Measurements from ENCODE around the gene SEC22A.

Gene SEC22A

DNA sequence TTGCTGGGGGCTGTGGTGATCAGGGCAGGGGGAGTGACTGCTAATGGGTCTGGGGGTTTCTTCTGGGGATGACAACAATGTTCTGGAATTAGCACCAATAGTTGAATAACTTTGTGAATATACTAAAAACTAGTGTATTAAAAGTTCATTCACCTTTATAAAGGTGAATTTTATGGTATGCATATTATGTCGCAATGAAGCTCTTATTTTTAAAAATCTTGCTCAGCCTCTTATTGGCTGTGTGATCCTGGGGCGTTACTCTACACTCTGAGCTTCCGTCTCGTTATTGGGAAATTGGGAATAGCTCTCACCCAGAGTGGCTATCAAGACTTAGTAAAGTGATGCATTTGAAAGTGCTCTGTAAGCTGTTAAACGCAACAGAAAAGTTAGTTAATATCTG, 105.3 kb downstream of the SEC22A start:
- no peak for DNase-seq (ENCODE audit: low spot score)

DNA sequence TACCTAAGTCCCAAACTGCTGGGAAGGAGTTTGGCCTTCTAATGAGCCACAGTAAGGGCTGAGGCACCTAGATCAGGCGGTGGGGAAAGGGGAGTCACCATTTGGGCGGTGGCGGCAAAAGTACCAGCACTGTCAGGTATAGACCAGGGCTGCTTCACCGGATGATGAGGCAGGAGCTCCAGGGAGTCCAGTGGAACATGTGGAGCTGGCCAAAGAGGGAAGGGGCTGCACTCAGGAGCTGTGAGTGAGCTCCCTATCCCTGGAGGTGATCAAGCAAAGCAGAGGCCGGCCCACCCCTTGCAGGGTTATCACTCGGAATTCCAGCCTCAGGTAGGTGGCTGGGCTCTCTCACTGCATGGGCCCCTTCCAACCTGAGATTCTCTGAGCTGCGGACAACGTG, 108.4 kb downstream of the SEC22A start:
- DNase-seq (ENCODE audit: low spot score), result no peak

DNA sequence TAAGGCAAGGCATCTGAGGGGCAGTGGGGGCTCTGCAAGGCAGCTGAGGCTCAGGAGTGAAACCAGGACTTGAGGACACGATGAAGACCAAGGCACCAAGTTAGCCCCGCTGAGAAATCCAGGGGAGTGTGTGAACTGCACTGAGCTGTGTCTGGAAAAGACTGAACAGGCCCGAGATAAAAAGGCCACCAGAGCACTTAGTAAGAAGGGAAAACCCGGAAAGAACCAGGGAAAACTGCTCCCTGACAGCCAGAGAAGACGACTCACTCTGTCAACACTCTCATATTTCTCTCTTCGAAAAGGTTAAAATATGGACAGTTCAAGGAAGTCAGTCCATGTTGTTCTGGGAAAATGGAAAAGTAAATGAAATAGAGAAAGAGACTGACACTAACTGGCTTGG, 109.0 kb downstream of the SEC22A start:
- DNase-seq (ENCODE audit: low spot score), result no peak

DNA sequence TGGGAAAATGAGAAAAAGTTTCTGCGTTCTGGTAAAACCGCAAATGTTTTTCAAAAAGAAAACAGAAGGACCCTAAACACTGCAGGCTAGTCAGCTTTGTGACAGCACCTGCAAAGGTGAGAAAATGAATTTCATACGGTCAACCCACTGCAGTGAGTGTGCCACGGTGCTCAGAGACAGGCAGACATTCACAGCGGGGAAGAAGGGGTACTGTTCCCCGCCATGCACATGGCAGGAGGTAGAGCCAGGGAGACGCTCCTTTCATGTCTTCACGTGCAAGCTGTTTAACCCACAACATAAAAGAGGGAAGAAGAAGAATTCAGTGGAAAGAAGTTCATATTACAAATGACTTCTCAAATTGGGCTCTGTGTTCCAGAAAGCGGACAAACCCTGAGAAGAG, 109.5 kb downstream of the SEC22A start:
- no peak for DNase-seq (ENCODE audit: low spot score)

DNA sequence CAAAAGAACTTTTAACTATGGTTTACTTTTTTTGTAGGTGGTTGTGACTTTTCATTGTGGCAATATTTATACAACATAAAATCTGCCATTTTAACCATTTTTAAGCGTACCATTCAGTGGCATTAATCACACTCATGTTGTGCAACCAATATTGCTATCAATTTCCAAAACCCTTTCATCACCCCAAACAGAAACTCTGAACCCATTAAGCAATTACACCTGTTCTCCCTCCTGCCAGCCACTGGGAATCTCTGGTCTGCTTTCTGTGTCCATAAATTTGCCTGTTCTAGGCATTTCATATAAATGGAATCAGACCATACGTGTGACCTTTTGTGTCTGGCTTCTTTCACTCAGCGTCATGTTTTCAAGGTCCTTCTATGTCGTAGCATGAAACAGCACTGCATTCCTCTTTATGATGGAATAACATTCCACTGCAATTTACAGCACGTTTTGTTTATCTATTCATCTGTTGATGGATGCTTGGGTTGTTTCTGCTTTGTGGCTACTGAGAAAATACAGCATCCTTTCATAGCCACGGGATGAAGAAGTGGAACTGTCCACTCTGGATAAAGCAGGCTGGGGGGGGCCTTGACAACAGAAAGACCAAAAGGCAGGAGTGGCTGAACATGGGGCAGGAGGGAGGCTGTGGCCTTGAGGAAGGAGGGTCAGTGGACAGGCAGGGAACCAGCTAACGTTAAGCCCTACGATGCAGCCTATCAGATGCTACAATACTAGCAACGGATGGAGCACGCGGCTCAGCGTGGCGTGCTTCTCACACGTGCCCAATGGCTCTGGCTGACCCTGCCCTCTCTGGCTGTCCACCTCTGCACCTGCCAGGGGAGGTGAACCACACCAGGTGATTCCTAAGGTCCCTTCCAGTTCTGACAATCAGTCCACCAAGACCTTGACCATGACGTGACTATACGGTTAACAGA, 110.9 kb downstream of the SEC22A start:
- no peak for DNase-seq (ENCODE audit: low spot score)

DNA sequence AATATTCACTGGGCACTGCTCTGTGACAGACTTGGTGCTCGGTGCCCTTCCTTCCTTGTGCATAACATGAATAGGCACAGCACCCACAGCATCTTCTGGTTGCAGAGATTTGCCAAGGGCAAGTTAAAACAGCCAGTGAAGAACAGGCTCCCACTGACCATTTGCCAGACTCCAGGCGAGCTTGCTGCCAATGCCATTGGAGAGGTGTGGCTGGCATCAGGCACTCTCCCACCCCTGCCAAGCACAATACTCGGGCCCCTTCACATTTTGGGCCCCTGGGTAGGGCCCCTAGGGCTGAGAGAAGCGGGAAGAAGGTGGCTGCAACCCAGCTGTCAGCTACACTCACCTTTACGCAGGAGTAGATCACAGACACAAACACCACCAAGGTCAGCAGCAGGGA, 112.1 kb downstream of the SEC22A start:
- DNase-seq (ENCODE audit: low spot score), result no peak

DNA sequence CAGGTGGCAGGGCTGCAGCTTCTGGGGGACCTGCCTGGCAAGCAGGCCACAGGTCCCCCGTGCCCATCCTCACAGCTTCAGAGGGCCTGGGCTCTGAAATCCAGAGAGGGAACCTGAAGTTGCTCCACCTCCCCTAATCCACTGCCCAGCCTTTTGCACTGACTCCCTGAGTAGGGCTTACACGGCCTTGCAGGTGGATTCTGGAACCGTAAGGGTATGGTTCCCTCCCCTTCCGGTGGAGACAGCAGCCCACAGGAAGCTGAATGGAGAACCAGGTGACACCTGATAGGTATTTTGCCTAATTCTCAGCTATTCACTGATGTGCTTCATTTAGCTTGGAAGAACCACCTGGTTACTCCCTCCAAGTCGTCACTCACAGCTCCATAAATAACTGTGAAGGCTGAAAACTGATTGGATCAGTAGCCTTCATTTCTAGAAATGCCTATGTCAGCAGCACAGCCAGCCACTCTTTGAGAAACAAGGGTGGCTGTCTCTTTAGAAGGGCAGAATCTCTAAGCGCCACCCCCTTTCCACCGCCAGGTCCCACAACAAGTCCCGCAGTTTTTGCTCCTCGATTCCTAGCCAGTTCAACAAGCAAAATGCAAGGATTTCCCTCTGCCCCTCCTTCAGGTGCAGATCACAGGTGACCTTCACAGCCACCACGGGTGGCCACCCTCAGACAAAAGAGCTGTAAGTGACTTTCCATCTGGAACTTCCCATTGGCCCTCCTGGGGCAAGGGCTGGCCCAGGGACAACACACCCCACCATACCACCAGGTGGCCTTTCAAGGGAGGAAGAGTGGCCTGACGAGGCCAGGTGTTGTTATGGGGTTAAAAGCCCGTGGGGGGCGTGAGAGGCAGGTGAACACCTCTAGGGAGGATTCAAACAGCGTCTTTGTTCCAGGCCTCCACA, 112.9 kb downstream of the SEC22A start:
- no peak for DNase-seq (ENCODE audit: low spot score)

DNA sequence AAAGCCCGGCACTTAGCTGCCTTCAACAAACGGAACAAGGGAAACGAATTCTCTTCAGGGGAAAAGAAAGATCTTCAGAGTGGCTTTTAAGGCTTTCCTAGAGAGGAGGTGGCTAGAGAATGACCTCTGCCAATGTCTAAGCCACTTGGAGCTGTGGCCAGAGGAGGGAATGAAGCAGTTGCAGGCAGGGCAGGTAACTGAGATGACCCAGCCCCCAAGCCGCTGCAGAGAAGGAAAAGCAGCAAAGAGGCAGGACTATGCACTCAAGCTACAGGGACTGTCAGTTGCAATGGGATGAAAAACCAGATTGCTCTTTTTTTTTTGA, 113.5 kb downstream of the SEC22A start:
- no peak for DNase-seq (ENCODE audit: low spot score)

DNA sequence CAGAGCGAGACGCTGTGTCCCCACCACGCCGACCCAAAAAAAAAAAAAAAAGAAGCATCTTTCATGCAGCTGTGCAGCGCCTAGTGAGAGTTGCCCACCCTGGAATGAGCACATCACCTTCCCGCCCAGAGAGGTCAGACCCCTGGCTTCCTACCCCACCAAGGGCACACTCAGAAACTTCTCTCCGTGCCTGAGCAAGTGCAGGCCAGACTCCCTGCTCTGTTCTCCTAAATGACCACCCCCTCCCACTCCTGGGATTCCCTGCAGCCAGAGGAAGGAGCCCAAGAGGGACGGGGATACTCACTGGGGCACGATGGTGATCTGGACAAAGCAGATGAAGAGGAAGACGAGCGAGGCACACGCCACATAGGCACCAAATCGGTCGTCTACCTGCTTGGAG, 116.0 kb downstream of the SEC22A start:
- no peak for DNase-seq (ENCODE audit: low spot score)

DNA sequence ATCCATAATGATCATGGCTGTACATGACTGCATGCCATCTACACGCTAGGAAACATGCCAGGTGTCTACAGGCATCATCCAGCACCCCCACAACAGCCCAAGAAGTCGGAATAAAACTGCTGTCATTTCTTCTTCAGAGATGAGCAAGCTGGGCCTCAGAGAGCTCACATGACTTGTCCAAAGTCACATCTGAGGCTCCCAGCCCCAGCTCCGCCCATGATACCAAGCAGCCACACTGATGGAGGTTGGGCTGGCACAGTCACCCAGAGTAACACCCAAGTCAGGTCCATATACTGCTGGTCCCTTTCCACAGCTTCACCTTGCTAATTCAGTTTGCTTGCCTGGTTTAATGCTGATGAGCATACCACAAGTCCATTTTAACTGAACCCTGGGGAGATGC, 116.6 kb downstream of the SEC22A start:
- peak; percentile 58 for DNase-seq (ENCODE audit: low spot score)

DNA sequence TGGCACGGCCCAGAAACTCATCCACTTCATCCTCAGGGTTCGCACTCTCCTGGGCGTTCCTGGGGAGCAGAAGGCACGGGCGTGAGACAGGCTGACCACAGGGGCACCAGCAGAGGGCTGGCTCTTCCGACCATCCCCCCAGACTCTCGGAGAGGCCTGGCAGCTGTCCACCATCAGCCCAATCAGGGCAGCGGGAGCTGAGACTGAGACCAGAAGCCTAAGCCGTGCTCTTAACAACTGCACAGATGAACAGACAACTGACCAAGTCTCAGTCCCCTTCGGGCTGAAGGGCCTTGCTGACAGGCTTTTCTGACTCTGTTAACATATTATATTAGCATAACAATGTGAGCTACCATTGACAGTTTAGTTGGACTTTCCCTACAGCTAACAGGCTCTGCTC, 118.0 kb downstream of the SEC22A start:
- no peak for DNase-seq (ENCODE audit: low spot score)

DNA sequence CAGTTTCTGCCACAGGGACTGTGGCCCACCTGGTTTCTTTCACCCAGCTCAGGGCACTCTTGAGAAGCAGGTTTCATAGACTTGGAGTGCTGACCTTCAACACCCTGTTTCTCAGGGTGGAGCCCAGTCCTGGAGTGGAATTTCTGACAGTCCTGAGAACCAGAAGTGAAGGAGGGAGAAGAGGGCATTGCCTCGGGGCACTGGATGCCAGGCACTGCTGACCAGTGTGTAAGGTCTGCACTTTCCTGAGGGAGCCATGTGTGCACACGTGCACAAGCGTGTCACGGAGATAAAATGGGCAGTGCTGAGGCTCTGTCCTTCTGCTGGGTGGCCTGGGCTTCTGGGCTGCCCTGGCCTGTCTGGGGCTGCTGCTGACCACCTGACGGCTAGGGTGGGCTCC, 118.5 kb downstream of the SEC22A start:
- no peak for DNase-seq (ENCODE audit: low spot score)

DNA sequence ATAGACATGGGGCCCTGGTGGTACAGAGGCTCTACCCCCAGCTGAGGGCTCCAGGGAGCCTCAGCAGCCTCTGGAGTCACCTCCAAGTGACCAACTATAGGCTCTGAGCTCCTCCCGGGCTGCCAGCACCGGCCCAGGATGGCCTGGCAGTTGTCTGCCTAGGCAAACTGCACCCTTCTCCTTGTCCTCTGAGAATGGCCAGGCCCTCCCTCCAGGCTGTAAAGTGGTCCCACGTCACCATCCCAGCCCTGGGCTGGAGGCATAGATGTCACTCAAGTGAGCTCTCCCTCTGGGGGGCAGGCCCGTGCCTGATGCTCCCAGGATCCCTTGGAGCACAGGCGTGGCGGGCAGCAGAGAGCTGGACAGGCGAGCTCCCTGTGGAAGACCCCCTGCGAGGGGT, 120.1 kb downstream of the SEC22A start:
- no peak for DNase-seq (ENCODE audit: low spot score)

DNA sequence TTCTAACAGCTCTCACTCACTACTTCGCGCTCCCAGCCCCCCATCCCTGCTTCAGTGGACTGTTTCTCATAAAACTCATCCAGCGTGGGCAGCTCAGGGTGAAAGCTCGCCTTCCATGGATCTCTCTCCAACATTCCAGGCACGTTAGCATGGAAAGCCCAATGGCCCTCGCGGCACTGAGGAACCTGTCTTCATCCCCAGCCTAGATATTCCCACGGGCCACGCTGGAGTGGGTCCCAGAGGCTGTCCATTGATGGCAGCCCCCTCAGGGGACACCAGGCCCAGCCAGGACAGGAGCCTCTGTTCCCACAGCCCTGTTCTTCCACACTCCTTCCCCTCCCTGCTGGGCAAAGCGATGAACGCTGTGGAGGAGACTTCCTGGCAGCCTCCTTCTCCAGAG, 121.1 kb downstream of the SEC22A start:
- DNase-seq (ENCODE audit: low spot score), result no peak
